Naive B cell (primary cell): ENCODE data around the gene TIGD1. TPM values are rescaled to one million over a fixed set of nuclear protein-coding genes. Genes with fewer than 3 reads are reported as not detected.

Source experiments
- ATAC-seq, 2 donors: fragments of 150-1000 bp; cut with Tn5 transposase; 2 replicates each; pipeline ENCODE4 v1.10.0; 2021; ENCODE audit warnings: low read depth in 2 of 2, mild to moderate bottlenecking in 2 of 2, moderate library complexity in 2 of 2
- DNase-seq: peaks from one replicate; pipeline ENCODE4 v3.0.0; 2022
- H3K27ac Mint-ChIP-seq, 6 donors: one replicate each; pipeline ENCODE4 v1.8.0; 2020 to 2022; ENCODE audit warnings: mild to moderate bottlenecking in 6 of 6, mixed read lengths in 6 of 6, moderate library complexity in 5 of 6, inconsistent platforms in 2 of 6
- H3K27me3 Mint-ChIP-seq, 3 donors: one replicate each; pipeline ENCODE4 v1.8.0; 2021 to 2022; ENCODE audit warnings: mixed read lengths in 3 of 3, mild to moderate bottlenecking in 1 of 3
- H3K36me3 Mint-ChIP-seq, 2 donors: one replicate each; pipeline ENCODE4 v1.8.0; 2020 to 2022; ENCODE audit warnings: mixed read lengths in 2 of 2, inconsistent platforms in 1 of 2, mild to moderate bottlenecking in 1 of 2
- H3K4me1 Mint-ChIP-seq, 3 donors: one replicate each; pipeline ENCODE4 v1.8.0; 2020 to 2022; ENCODE audit warnings: mixed read lengths in 3 of 3, inconsistent platforms in 1 of 3, mild to moderate bottlenecking in 1 of 3, moderate library complexity in 1 of 3
- H3K4me3 Mint-ChIP-seq, 8 donors: one replicate each; pipeline ENCODE4 v1.8.0; 2020 to 2022; ENCODE audit warnings: mild to moderate bottlenecking in 8 of 8, mixed read lengths in 8 of 8, moderate library complexity in 8 of 8, inconsistent platforms in 2 of 8
- H3K9me3 Mint-ChIP-seq, 7 donors: one replicate each; pipeline ENCODE4 v1.8.0; 2020 to 2022; ENCODE audit warnings: mixed read lengths in 7 of 7, mild to moderate bottlenecking in 5 of 7, inconsistent platforms in 2 of 7, moderate library complexity in 1 of 7
- polyA plus RNA-seq, 6 donors: library from polyadenylated mRNA; unstranded; fragments of 300-500 nt; fragmentation: Illumina TruSeq; gene quantifications; one replicate each; pipeline ENCODE4 v1.2.3, GENCODE V29; 2021; ENCODE audit warnings: low read depth in 6 of 6

Gene TIGD1
- polyA plus RNA-seq = 1 to 10 TPM; 2.6 to 9.2 (median 7.9) TPM

DNA sequence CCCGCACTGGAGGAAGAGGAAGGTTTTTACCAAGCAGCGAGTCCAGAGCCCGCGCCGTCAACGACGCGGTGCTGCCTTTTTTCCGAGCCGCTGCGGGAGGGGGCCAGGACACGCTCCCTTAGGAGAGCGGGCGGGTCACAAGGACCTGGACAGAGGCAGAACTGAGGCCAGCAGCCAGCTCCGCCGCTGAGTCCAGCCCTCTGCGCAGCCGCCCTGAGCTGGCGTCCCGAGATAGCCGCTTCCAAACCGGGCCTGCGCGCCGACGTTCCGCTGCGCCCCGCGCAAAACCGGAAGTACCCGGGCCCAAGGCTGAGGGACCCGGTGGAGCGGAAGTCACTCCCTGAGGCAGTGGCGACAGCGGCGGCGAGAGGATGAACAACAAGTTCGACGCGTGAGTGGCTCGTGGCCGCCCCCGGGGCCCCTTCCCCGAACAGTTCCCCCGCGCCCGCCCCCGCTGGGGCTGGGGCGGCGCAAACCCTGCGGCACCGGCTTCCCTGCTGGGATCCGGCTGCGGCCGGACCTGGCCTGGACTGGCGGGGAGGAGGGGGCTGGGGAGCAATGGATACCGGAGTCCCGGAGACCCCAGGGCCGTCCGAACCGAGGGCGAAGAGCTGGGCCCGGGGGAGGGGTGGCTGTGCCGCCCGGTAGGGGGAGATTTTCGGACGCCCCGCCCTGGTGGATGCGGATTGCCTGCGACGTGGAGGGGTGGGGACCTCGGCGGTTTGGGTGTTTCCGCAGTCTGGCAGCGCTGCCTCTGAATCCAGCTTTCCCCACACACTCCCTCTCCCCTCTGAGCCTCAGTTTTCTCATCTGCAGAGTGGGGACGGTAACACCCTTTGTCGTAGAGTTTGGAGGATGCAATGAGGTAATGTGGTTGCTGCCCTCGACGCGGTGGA is at the start of gene TIGD1, which contains the start of gene EIF4E2:
TIGD1 (minus strand) TSS at position 204 of the 896 bp plus-strand sequence. CDS start 675 bp downstream, outside the sequence.
EIF4E2 (plus strand) TSS at position 336 of the 896 bp plus-strand sequence; CDS start at position 372, 36 bp downstream.
- H3K9me3 Mint-ChIP-seq = peaks cover 0 to 4% (median 0%) of the 10 kb centered on the region in 7 donors
- H3K27ac Mint-ChIP-seq = peak within 1 kb of the TSS; percentile 96 to 100 (median 99)
- H3K36me3 Mint-ChIP-seq = peaks cover 3 to 7% of the 10 kb centered on the region in 2 donors
- peak; percentile 87 to 89 for ATAC-seq
- H3K27me3 Mint-ChIP-seq = no peaks in the 10 kb centered on the region
- DNase-seq = peak; percentile 89
- peaks cover 52 to 77% (median 64%) of the 10 kb centered on the region in 3 donors for H3K4me1 Mint-ChIP-seq
- peak within 1 kb of the TSS; percentile 91 to 100 (median 99) for H3K4me3 Mint-ChIP-seq

DNA sequence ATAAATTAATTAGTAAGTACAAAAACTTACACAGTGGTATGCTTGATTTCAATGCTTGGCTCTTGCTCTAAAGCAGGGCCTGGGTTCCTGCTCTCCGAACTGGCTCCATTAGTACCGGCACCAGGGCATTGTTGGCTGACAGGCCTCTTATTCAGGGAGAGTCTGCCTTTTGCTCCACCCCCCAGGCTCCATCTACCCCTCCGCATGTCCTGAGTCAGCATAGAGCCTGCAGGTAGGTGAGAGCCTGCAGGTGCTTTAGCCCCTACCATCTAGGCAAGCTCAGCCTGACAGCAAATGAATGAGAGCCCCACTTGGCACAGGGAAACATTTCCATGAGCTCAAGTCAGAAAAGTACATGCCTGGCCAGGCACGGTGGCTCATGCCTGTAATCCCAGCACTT is 47.9 kb upstream of the TIGD1 start:
- Mint-ChIP-seq H3K4me1 (peaks cover 0 to 2% (median 0%) of the 10 kb centered on the region in 3 donors), H3K36me3 (peaks cover 0 to 5% of the 10 kb centered on the region in 2 donors), H3K27me3 (peaks cover 0 to 5% (median 0%) of the 10 kb centered on the region in 3 donors), H3K4me3 (no peak overlapping the region), H3K9me3 (peaks cover 0 to 6% (median 0%) of the 10 kb centered on the region in 7 donors), H3K27ac (no peak overlapping the region)
- no peak for DNase-seq
- ATAC-seq = no peak

DNA sequence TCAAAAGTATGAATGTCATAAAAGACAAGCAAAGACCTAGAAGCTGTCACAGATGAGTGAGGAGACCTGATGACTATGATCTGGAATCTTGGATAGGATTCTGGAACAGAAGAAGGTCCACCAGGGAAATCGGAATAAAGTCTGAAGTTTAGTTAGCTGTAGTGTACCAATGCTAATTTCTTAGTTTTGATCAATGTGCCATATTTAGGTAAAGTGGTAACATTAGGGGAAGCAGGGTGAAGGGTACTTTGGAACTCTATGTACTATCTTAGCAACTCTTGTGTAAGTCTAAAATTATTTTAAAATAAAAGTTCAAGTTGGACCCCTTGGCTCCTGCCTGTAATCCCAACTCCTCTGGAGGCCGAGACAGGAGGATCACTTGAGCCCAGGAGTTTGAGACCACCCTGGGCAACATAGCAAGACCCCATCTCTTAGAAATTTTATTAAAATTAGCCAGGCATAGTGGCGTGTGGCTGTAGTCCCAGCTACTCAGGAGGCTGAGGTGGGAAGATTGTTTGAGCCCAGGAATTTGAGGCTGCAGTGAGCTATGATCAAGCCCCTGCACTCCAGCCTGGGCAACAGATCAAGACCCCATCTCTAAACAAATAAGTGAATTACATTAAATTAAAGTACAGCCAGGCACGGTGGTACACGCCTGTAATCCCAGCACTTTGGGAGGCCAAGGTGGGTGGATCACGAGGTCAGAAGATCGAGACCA is 47.2 kb upstream of the TIGD1 start:
- H3K4me1 Mint-ChIP-seq = no peaks in the 10 kb centered on the region
- no peak for DNase-seq
- H3K36me3 Mint-ChIP-seq = peaks cover 0 to 5% of the 10 kb centered on the region in 2 donors
- H3K27ac Mint-ChIP-seq = no peak overlapping the region
- no peak overlapping the region for H3K4me3 Mint-ChIP-seq
- H3K27me3 Mint-ChIP-seq = peaks cover 0 to 5% (median 0%) of the 10 kb centered on the region in 3 donors
- peaks cover 0 to 6% (median 0%) of the 10 kb centered on the region in 7 donors for H3K9me3 Mint-ChIP-seq
- ATAC-seq = no peak

DNA sequence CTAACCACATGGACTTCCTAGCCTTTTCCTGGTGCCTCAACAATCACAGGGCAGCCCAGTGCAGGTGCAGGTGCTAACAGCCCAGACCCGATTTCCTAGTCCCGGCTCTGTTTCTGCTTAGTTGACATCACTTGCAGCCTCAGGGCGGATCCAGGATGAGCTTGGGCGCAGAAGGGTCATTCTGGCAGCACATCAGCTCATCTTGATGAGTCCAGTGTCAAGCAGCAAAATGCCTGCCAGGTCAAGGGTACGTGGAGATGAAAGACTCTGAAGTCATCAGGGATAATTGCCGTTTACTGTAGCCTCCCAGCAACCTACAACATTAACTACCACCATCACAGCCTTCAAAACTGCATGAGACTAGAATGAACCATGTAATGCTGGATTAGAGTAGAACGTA is 43.6 kb upstream of the TIGD1 start:
- H3K4me1 Mint-ChIP-seq = no peaks in the 10 kb centered on the region
- DNase-seq = no peak
- H3K9me3 Mint-ChIP-seq = peaks cover 0 to 6% (median 0%) of the 10 kb centered on the region in 7 donors
- peaks cover 0 to 5% of the 10 kb centered on the region in 2 donors for H3K36me3 Mint-ChIP-seq
- no peak for ATAC-seq
- no peak overlapping the region for H3K4me3 Mint-ChIP-seq
- no peaks in the 10 kb centered on the region for H3K27me3 Mint-ChIP-seq
- no peak overlapping the region for H3K27ac Mint-ChIP-seq

DNA sequence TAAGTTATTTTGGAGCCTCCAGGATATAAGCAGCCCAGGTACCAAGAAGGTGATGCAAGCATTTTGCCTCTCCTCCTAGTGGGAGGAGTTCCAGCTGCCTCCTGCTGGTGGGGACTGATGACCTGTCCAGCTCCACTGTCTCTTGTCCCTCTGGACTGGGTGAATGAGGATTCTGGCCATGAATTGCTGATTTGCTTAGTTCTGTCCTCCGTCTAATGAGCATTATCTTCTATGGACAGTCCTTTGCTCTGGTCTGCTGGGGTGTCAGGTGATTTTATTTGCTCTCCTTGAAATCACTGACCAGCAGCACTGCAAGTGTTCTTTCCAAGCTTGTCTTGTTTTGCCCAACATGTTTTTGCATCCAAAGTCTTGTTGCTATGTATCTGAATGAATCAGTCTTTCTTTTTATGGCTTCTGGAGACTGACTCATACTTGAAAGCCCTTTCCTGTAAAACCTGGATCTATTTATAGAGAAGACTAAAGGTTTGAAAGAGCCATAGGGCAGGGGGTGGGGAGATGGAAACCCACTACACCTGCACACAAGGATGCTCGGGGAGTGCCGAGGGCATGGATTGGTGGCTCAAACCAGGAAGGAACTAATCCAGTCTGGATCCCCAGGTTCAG is 42.5 kb upstream of the TIGD1 start:
- H3K27me3 Mint-ChIP-seq = no peaks in the 10 kb centered on the region
- H3K36me3 Mint-ChIP-seq = peaks cover 0 to 5% of the 10 kb centered on the region in 2 donors
- no peak overlapping the region for H3K4me3 Mint-ChIP-seq
- H3K9me3 Mint-ChIP-seq = peaks cover 0 to 6% (median 0%) of the 10 kb centered on the region in 7 donors
- DNase-seq (no peak), ATAC-seq (no peak)
- H3K27ac Mint-ChIP-seq = no peak overlapping the region
- no peaks in the 10 kb centered on the region for H3K4me1 Mint-ChIP-seq

DNA sequence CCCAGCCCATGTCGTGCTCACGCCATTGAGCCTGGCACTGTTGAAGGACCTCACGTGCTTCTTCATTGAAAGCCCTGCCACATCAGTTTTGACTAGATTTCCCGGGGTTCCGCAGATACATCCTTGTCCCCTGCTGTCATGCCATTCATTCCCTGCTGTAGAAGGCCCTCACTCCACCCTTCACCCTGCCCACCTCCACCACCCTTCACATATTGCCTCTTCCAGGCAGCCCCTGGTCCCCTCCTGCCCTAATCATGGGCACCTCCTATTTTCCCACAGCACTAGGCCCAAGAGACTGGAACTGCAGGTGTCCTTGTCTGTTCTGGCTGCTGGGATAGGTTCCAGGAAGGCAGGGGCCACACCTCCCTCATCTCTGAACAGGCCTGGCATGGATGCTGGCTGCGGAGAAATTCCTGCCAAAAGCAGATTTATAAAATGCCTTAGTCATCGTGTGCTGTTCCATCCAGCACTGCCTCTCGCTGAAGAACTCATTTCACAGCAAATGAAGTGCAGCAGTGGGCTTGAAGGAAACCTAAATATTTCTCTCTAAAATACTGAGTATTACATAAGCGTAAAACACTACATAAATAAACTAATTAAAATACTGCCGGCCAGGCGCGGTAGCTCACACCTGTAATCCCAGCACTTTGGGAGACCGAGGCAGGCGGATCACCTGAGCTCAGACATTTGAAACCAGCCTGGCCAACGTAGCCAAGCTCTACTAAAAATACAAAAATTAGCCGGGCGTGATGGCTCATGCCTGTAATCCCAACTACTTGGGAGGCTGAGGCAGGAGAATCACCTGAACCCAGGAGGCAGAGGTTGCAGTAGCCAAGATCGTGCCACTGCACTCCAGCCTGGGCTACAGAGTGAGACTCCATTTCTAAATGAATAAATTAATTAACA is 38.6 kb upstream of the TIGD1 start:
- Mint-ChIP-seq H3K4me3 (no peak overlapping the region), H3K9me3 (no peaks in the 10 kb centered on the region), H3K36me3 (peaks cover 0 to 7% of the 10 kb centered on the region in 2 donors), H3K27me3 (no peaks in the 10 kb centered on the region), H3K4me1 (no peaks in the 10 kb centered on the region), H3K27ac (no peak overlapping the region)
- DNase-seq = no peak
- no peak for ATAC-seq

DNA sequence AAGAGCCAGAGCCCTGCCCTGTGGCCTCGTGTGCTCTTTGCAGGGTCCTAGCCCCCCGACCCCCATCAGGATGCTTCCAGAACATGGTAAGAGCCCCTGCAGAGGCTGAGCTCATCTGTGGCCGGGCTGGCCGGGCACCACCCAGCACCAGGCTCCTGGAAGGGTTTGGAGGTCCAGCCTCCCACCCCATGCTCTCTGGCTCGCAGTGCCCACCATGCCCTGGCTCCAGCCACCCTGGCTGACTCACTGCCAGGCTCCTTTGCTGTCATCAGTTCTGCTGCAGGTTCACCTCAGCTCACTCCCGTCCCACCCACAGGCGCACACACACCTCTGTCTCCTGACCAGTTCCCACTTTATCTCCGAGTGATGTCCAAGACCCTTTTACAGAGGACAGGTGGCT is 37.7 kb upstream of the TIGD1 start:
- ATAC-seq = no peak

DNA sequence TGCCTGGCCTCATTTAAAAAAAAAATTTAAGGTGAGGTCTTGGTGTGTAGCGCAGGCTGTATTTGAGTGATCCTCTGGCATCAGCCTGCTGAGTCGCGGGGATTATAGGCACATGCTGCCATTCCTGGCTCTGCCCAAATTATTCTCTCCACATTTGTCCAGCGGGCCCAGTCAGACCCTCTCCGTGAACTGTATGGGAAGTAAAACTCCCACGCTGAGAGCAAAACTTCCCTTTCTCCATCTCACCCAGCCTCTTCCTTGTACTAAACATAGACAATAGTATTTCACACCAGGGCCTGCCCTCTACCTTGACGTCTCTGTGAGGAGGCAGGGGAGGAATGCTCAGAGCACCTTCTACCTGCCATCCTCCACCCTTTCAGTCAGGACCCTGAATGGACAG is 37.2 kb upstream of the TIGD1 start:
- peaks cover 0 to 1% (median 0%) of the 10 kb centered on the region in 7 donors for H3K9me3 Mint-ChIP-seq
- H3K27ac Mint-ChIP-seq = peak overlapping the region in 1 of 6 donors; percentile 67
- no peaks in the 10 kb centered on the region for H3K27me3 Mint-ChIP-seq
- ATAC-seq (no peak), DNase-seq (no peak)
- H3K4me3 Mint-ChIP-seq = no peak overlapping the region
- no peaks in the 10 kb centered on the region for H3K4me1 Mint-ChIP-seq
- peaks cover 11 to 18% of the 10 kb centered on the region in 2 donors for H3K36me3 Mint-ChIP-seq

More for the DNA sequence above, 37.7 kb upstream of the TIGD1 start:
- Mint-ChIP-seq H3K36me3 (peaks cover 6 to 13% of the 10 kb centered on the region in 2 donors), H3K27me3 (no peaks in the 10 kb centered on the region), H3K4me3 (no peak overlapping the region), H3K27ac (no peak overlapping the region), H3K9me3 (peaks cover 0 to 1% (median 0%) of the 10 kb centered on the region in 7 donors), H3K4me1 (no peaks in the 10 kb centered on the region)
- DNase-seq = no peak

DNA sequence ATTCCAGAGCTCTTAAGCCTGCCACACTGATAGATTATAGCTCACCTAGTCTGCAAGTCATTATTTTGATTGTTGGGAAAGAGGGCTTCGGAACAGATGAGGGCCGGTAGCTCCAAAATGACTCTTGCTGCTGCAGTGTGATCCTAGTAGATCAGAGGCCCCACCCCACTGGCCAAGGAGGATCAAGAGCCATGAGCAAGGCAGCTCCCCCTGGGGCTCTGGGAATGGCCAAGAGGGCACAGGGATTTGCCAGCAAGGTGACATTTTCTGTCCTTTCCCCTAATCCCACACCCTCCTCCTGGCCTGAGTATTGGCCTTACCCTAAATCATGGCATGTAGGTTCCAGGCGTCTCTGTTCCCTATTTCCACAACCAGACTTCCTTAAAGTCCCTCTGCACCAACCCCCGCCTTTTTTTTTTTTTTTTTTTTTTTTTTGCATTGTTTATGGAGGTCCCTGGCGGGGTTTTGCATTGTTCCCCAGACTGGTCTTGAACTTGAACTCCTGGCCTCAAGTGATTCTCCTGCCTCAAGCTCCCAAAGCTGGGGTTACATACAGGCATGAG is 36.7 kb upstream of the TIGD1 start:
- Mint-ChIP-seq H3K4me1 (no peaks in the 10 kb centered on the region), H3K27ac (peak overlapping the region in 1 of 6 donors; percentile 33), H3K4me3 (no peak overlapping the region), H3K36me3 (peaks cover 16 to 23% of the 10 kb centered on the region in 2 donors), H3K27me3 (no peaks in the 10 kb centered on the region), H3K9me3 (peaks cover 0 to 1% (median 0%) of the 10 kb centered on the region in 7 donors)
- ATAC-seq (no peak), DNase-seq (no peak)

DNA sequence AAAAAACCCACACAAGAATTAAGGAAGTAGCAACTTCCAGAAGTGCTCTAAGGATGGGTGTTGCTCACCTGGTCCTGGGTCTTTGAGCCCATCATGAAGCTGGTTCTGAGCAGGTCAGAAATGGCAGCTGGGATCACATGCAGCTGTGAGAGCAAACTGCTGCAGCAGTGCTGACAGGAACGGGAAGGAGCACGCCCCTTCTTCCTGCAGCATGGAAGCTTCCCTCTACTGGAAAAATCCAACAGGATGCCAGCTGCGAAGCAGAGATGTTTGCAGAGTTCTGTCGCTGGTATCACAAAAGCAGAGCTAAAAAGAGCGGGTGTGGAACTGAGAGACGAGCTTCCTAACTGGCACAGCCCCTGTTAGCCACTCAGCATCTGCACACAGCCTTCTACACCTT is 33.9 kb upstream of the TIGD1 start:
- H3K9me3 Mint-ChIP-seq = peaks cover 0 to 1% (median 0%) of the 10 kb centered on the region in 7 donors
- H3K36me3 Mint-ChIP-seq = peaks cover 29 to 33% of the 10 kb centered on the region in 2 donors
- DNase-seq (no peak), ATAC-seq (no peak)
- no peaks in the 10 kb centered on the region for H3K4me1 Mint-ChIP-seq
- H3K27me3 Mint-ChIP-seq = no peaks in the 10 kb centered on the region
- peak overlapping the region in 1 of 6 donors; percentile 50 for H3K27ac Mint-ChIP-seq
- H3K4me3 Mint-ChIP-seq = no peak overlapping the region

DNA sequence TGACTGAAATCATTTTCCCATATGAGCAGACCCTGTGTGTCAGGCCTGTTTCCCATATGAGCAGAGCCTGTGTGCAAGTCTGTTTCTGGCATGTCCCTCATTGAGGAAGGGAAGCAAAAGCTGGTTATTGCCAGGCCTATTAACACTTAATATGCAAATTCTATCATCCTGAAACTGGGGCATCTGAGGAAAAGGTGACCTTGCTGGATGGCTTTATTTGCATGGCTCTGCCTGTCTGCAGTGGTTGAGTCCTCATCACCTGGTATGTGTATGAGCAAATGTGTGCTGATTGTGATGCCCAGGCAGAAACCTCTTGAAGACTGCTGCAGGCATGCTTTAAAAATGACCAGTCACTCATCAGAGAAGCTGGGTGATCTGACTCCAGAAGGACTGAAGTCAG is 31.4 kb upstream of the TIGD1 start:
- peaks cover 29 to 33% of the 10 kb centered on the region in 2 donors for H3K36me3 Mint-ChIP-seq
- no peaks in the 10 kb centered on the region for H3K27me3 Mint-ChIP-seq
- H3K4me1 Mint-ChIP-seq = no peaks in the 10 kb centered on the region
- ATAC-seq (no peak), DNase-seq (no peak)
- peaks cover 0 to 1% (median 0%) of the 10 kb centered on the region in 7 donors for H3K9me3 Mint-ChIP-seq
- H3K27ac Mint-ChIP-seq = peak overlapping the region in 1 of 6 donors; percentile 15
- H3K4me3 Mint-ChIP-seq = no peak overlapping the region

DNA sequence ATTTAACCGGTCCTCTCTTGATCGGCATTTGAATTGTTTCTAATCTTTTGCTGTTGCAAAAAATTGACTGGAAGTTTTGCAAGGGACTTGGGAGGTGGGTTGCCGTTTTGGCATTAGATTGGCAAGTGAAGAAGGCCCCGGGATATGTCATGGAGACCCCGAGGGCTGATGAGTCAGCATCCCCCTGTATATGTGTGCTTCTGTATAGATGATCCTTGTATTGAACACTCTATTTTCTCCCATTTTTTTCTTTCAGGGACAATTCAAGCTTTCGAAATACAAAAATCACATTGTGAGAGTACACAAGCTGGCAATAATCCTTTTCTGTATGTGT is 30.3 kb upstream of the TIGD1 start:
- peaks cover 0 to 1% (median 0%) of the 10 kb centered on the region in 7 donors for H3K9me3 Mint-ChIP-seq
- DNase-seq = no peak
- no peaks in the 10 kb centered on the region for H3K4me1 Mint-ChIP-seq
- no peak overlapping the region for H3K4me3 Mint-ChIP-seq
- no peaks in the 10 kb centered on the region for H3K27me3 Mint-ChIP-seq
- peaks cover 29 to 33% of the 10 kb centered on the region in 2 donors for H3K36me3 Mint-ChIP-seq
- ATAC-seq = no peak
- peak overlapping the region in 1 of 6 donors; percentile 76 for H3K27ac Mint-ChIP-seq
